K562 treated with DMSO at 1 percent for 4 hours (cell line): ENCODE data around the gene PANK4. TPM values are rescaled to one million over a fixed set of nuclear protein-coding genes. Genes with fewer than 3 reads are reported as not detected.

Experiments used
- total RNA-seq: library from RNA; unstranded; fragments of 300-600 nt; gene quantifications from 2 replicates; pipeline ENCODE4 v1.2.3, GENCODE V29; 2022; ENCODE audit not compliant: insufficient read depth

PANK4 gene
- total RNA-seq, result 25.9 and 30.2 TPM in 2 replicates

DNA sequence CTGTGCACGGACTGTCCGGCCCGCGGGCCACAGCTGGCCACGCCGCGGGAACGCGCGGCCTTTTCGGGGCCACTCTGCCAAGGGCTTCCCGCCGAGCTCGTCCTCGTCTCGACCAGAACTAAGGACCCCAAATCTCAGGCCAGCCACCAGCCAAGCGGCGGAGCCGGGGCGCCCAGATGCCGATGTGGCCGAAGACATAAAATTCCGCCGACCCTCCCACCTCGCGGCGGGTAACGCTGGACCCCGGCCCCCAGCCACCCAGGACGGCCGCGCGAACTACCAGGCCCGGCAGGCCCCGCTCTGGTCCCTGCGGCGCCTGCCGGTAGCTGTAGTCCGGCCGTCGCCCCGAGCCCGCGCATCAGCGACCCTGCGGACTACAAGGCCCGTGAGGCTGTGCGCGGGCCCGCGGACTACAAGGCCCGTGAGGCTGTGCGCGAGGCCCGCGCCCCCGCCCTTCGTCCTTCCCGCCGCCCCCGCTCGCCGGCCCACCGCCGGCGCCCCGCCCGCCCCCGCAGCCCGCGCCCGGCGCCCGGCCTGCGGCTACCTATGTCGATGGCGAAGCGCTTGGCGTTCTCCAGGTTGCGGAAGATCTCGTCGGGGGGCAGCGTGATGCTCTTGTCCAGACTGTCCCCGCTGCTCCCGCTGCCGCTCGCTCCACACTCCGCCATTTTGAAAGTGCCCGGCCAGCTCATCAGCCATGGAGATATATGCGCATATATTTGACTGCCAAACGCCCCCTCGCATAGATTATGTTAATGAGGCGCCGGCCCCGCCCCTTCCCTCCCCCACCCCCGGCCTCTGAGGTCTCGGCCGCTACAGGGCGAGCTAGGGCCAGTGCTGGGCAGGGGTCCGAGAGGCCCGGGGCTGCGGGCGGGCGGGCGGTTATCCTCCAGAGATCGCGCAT lies at the start of gene PANK4:
TSS of gene PANK4 (minus strand) at position 677 of the 904 bp plus-strand sequence. CDS start at position 668, 9 bp downstream.

DNA sequence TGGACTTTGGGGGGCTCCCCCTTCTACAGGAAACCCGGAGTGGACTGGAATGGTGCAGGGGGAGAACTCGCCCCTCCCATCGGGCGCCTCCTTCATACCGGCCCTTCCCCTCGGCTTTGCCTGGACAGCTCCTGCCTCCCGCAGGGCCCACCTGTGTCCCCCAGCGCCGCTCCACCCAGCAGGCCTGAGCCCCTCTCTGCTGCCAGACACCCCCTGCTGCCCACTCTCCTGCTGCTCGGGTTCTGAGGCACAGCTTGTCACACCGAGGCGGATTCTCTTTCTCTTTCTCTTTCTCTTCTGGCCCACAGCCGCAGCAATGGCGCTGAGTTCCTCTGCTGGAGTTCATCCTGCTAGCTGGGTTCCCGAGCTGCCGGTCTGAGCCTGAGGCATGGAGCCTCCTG lies 29.9 kb upstream of the PANK4 start, which contains the start of gene TNFRSF14:
TSS of gene TNFRSF14 (plus strand) at position 95 of the 401 bp plus-strand sequence. CDS start at position 389, 294 bp downstream.

DNA sequence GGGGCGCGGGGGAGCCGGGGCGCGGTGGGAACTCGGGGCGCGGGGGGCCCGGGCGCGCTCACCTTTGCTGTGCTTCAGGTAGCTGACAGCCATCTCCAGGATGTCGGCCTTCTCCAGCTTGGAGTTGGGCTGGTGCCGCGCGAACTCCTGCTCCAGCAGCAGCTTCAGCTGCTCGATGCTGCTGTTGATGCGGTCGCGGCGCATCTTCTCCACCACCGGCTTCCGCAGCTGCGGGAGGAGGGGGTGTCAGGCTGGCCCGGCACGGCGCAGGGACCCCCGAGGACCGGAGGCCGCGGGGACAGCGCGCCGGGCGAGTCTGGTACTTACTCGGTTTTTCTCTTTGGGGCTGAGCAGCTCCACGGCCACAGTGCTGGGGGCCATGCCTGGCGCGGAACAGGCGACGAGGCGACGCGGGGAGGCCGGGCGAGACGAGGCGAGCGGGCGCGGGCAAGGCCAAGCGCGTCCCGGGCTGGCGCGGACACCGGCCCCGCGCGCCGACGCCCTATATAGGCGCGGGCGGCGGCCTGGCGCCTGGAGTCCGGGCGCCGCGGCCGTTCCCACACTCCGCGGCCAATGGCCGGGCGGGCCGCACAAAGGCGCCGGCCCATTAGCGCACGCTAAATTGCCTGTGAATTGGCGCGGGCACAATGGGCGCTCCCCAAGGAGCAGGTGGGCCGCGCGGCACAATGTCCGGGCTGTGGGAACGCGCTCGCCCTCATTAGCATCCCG lies 3.6 kb upstream of the PANK4 start, which contains the start of gene HES5:
TSS of gene HES5 (minus strand) at position 480 of the 729 bp plus-strand sequence. CDS start at position 381, 99 bp downstream.

DNA sequence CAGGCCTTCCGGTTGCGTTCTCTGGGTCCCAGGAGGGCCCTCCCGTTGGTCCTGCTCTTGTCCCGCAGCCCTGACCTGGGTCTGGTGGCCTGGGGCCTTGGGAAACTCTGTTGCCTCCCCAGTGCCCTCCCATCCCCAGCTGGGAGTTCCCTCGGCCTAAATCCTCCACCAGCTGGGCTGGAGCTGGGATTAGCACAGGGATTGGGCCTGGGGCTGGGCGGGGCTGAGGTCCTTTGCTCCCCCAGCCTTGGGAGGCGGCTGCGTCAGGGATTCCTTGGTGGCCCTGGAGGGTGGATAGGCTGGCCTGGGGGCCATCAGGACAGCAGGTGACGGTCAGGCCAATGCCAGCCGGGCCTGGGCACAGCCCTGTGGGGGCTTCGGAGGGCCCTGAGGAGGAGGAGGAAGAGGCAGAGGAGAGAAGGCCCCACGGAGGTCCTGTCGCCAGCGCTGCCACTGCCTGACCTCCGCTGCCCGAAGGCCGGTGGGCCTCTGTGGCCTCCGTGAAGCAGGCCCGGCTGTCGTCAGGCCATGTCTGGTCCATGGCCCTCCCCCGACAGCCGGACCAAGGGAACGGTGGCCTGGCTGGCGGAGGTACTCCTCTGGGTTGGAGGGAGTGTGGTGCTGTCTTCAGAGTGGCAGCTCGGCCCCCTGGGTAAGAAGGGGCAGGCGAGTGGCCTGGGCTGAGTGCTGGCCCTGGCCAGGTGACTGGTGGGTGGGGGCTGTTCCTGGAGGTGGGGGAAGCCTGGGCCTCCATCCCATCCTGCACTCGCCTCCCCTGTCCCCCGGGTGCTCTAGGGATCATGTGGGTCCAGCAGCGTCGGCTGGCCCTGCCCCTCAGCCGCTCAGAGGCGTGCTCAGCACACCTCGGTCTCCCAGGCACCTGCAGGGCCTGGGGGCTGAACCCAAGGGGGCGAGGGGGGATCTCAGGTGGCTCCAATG lies 50.1 kb downstream of the PANK4 start, which contains the start of gene PLCH2:
TSS of gene PLCH2 (plus strand) at position 229 of the 939 bp plus-strand sequence. CDS start at position 529, 300 bp downstream.

Other genes starting within 250 kb of the PANK4 start
- gene MORN1, start 135.0 kb downstream of the PANK4 start, total RNA-seq, result 1.1 and 1.6 TPM in 2 replicates
- gene RER1, start 134.8 kb downstream of the PANK4 start, total RNA-seq, result 79.0 and 91.9 TPM in 2 replicates
- gene PEX10, start 114.0 kb downstream of the PANK4 start, total RNA-seq, result 8.1 and 9.5 TPM in 2 replicates
- not detected in 2 replicates for gene PLCH2, start 50.3 kb downstream of the PANK4 start, total RNA-seq
- gene HES5, start 3.7 kb upstream of the PANK4 start, total RNA-seq, result not detected in 2 replicates
- 9.7 and 15.3 TPM in 2 replicates for gene TNFRSF14, start 29.8 kb upstream of the PANK4 start, total RNA-seq
- 18.7 and 21.8 TPM in 2 replicates for gene PRXL2B, start 60.2 kb upstream of the PANK4 start, total RNA-seq
- gene MMEL1, start 106.4 kb upstream of the PANK4 start, total RNA-seq, result not detected in 2 replicates